Islet of Langerhans (tissue), 1 donor: ENCODE measurements around the gene ADPRH.

ENCODE experiments used
- FAIRE-seq: peaks from one replicate; lab custom pipeline; 2011; peaks lifted over from hg19 to GRCh38; lab: Jason Lieb, UNC

ADPRH gene

DNA sequence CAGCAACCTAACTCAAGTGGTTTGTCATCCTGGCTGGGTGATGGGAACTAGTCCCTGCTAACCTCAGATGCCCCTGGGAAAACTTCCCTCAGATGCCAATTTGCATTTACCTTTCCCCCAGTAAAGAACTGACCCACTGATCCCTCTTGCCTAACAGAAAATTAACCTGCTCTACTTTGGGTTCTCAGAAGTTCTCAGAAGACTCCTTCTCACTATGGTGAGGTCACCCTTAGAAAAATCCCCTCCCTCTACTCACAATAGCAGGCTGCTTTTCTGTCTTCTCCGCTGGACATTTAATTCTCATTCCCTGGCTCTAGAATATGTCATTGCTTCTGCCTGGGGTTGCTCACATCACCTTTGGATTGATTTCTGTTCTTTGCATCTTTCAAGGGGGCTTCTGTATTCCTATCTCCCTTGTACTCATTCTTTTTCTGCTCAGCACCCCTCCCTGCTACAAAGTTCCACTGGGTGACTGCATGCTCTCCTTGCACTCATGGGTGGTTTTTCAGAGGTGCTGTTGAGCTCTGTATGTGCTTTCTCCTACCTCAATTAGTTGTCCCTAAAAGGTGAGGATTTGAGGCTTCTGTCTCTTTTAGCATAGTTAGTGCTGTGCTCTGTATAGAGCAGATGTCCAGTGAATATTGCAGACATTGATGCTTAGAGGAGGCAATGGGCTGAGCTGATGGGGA, 19.3 kb downstream of the ADPRH start:
- no peak for FAIRE-seq

DNA sequence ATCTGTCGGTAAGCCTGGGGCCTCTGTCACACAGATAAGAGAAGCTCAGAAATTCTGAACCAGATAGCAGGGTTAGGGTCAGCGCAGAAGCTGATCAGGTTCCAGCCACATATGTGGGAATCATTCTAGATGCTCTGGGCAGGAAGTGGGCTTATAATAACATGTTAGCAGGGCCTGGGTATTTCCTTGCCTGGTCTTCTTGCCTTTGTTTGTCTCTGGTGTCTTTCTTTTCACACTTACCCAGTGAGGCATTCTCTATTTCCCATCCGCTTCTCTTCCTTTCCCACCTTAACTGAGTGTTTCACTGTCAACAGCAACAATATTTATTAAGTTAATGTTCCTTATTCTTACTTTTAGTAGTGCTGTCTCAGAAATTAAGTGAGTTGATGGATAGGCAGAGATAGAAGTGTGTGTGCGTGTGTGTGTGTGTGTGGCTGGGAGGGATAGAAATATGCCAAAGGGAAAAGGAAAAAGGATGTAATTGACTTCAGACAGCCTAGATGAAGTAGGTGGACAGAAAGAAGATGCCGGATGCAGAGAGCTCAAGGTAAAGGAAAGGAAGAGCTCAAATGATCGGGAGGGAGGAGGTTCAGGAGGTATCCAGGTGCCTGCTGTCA, 20.4 kb downstream of the ADPRH start:
- no peak for FAIRE-seq

DNA sequence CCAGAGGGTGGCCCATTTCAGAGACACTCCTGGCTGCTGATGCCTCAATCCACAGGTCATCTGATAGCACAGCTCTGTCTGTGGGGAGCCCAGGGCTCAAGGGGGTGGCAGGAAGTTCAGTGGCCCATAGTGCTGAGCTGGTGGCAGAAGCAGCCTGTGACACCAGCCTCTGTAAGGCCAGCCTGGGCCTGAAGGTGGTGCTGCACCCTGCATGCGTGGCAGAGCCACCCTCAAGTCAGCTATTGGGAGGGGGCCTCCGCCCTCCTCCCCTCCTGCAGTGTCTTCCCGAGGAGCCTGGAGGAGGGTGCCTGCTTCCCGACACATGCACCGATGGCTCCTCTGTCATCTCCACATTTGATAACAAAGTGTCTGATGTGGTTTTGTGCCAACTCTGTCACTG, 21.4 kb downstream of the ADPRH start:
- FAIRE-seq: no peak

GRCh38 chr3:119601154-119601553, 21.9 kb downstream of the ADPRH start:
- FAIRE-seq: no peak

- FAIRE-seq: no peak
Measured at GRCh38 chr3:119602676-119603075, 23.4 kb downstream of the ADPRH start.

GRCh38 chr3:119604878-119605277, 25.6 kb downstream of the ADPRH start:
- FAIRE-seq: no peak

GRCh38 chr3:119608405-119609000, 29.2 kb downstream of the ADPRH start:
- FAIRE-seq: no peak

GRCh38 chr3:119609301-119609700, 30.0 kb downstream of the ADPRH start:
- FAIRE-seq: no peak

- FAIRE-seq: no peak
Measured at GRCh38 chr3:119611664-119612063, 32.4 kb downstream of the ADPRH start.

- no peak for FAIRE-seq
Measured at GRCh38 chr3:119613201-119613600, 33.9 kb downstream of the ADPRH start.

DNA sequence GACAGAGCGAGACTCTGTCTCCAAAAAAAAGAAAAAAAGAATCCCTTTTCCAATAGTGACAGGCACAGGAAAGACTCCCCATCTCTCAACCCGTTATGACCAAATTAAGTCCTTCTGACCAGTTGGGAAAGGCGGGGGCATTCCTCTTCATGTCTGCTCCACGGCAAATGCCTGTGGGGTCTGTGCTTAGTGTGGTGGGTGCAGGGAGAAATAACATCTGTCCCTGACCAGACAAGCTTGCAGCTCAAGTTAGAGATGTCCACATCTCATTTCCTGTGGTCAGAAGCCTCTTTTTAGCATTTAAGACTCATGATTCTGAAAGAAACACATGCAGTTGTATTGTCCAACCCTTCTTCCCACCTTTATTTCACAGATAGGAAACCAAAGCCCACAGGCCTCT, 34.6 kb downstream of the ADPRH start:
- no peak for FAIRE-seq

DNA sequence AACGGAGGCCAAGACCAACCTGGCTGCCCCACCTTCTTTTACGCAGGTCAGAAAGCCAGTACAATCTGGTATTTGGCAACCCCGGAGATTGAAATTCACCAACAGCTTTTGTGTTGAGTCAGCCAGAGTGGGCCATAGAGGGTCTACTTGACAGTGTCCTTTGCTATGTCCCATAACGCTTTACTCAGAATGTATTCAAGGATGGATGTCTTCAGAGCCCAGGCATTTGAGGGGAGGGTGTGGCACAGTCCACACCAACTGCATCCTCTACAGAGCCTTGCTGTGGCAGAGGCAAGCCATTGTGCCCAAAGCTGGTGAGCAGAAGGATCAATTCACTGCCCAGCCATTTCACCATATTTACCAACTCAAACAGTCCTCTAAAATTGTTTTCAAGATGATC, 36.8 kb downstream of the ADPRH start:
- no peak for FAIRE-seq

GRCh38 chr3:119619094-119619493, 39.8 kb downstream of the ADPRH start:
- no peak for FAIRE-seq

- FAIRE-seq: no peak
Measured at GRCh38 chr3:119620899-119621298, 41.6 kb downstream of the ADPRH start.

GRCh38 chr3:119624002-119624720, 44.9 kb downstream of the ADPRH start:
- no peak for FAIRE-seq

- no peak for FAIRE-seq
Measured at GRCh38 chr3:119625451-119626153, 46.3 kb downstream of the ADPRH start.

- no peak for FAIRE-seq
Measured at GRCh38 chr3:119626196-119626595, 46.9 kb downstream of the ADPRH start.

- FAIRE-seq: no peak
Measured at GRCh38 chr3:119627461-119627860, 48.2 kb downstream of the ADPRH start.

GRCh38 chr3:119628390-119628789, 49.1 kb downstream of the ADPRH start:
- no peak for FAIRE-seq

- no peak for FAIRE-seq
Measured at GRCh38 chr3:119628816-119629445, 49.6 kb downstream of the ADPRH start.

DNA sequence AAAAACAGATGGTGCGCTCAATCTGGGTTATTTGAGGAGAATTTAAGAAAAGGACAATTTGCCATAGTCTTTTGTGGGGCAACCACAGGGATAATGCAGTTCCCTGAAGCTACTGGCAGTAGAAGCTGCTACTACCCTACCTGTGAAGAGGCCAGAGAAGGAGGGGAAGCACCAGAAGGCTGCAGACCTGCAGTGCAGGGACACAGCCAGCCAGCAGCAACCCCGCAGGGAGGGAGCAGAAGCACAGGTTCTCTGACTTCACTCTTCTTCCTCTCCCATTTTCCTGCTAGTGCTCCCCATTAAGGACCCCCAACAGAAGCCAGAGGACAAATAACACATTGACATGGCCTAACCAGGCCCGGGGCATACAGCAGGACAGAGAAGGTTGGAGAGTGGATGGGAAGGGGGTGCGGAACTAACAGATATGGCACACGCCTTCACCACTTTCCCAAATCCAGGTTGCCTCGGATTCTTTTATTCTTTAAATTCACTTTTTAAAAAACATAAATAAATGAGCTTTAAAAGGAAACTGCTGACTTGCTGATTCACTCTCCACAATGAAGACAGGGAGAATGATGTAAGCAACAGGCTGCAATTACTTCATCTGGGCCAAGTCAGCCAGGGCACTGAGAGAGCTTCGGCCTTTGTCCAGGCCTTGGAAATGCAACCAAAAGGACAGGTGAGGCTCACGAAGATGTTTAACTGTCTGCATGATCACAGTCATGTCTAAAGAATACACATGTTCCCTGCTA, 51.0 kb downstream of the ADPRH start:
- no peak for FAIRE-seq
